HT1080 (cell line): Measurements from ENCODE around the gene NDUFAB1. TPM values are rescaled to one million over a fixed set of nuclear protein-coding genes. Genes with fewer than 3 reads are reported as not detected.
"Not testable (repeated sequence)": the region's sequence is repeated elsewhere in the genome, so short reads cannot be mapped to it uniquely, and the experiment has no call there.

Source experiments
- DNase-seq: peaks from one replicate; pipeline ENCODE4 v3.0.0-alpha.2; 2015; ENCODE audit warnings: low read depth
- total RNA-seq: library from RNA; depleted of rRNA; stranded (reverse); fragments of >200 nt; shearing (Covaris generic); gene quantifications from 2 replicates; pipeline ENCODE4 v1.2.3, GENCODE V29; 2014

NDUFAB1 gene
- total RNA-seq, 1 experiment from 2014 or later, result 340 TPM

DNA sequence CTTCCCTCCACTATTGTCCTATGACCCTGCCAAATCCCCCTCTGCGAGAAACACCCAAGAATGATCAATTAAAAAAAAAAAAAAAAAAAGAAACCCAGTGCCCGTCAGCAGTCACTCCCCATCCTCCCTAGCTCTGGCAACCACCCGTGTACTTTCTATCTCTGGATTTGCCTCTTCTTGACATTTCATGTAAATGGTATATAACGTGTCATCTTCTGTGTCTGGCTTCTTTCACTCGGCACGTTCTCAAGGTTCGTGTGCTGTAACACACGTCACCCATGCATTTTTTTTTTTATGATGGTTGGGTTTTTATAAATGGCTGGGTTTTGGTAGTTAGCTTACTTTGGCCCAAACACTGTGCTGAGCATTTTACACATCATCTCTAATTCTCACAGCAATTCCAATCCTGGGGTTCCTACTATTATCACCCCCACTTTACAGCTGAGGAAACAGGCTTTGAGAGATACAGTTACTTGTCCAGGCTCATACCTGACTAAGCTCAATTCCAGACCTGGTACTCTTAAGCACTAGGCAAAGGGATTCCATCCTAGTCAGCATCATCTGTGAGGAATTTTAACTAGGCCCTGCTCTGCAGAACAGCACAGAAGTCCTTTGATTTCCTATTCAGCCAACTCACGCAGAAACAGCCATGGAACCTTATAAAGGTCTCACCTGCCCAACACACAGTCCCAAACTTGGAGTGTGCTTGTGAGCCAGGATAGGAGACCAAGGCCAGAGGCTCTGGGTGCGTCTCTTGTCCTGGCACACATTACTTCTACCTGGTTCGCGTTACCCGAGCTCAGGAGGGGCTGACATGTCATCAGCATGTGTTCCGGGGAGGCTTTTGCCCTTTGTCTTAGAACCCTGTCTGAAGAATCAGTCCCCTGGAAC, 11.7 kb downstream of the NDUFAB1 start:
- DNase-seq, result no peak

- DNase-seq, result not testable (repeated sequence)
Observed at GRCh38 chr16:23583271-23583670, 12.8 kb downstream of the NDUFAB1 start.

GRCh38 chr16:23581764-23582163, 14.4 kb downstream of the NDUFAB1 start:
- DNase-seq, result no peak

GRCh38 chr16:23580391-23580790, 15.7 kb downstream of the NDUFAB1 start:
- DNase-seq, result no peak

- no peak for DNase-seq
Observed at GRCh38 chr16:23579371-23579770, 16.7 kb downstream of the NDUFAB1 start.

DNA sequence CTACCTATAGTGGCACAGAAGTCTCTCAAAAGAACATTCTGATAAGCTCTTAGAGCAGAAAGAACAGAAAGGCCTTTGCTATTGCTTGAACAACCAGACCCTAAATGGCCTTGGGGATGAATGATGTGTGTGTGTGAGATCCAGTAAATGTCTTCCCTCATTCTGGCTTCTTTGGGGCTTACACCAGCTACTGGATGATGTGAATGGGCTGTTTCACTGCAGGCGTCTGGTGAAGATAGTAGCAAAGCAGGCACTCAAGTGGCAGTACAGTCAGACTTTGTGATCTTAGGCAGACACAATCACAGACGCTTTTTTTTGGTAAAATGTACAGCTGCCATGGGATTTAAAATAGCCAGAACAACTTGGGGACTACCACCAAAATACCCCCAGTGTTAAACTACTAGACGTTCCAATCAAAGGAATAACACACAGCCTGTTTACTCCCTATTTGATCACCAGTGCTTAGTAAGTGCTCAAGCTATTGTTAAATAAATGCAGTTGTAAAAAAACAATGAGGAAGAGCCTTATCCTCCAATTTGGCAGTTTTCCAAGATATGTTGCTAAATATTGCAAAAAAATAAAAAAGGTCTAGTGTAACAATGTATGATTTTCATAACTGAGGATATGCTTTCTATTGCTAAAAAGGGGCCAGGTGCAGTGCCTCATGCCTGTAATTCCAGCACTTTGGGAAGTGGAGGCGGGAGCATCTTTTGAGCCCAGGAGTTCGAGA, 17.9 kb downstream of the NDUFAB1 start:
- DNase-seq, result no peak

DNA sequence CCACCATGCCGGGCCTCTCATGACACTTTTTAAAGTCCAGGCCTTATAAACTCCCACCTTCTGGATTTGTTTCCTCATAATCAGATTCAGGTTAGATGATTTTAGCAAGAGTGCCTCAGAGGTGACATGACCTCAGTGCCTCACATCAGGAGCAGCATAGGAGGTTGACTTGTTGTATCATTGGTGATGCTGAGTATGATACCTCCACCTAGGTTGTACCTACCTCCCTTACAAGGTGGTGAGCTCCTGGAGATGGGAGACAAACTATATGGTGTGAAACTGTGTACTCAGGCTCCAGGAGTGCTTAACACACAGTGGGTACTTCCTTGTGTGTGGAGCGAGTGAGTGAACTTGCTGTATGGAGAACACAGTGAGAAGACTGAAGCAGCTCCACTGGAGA, 18.6 kb downstream of the NDUFAB1 start:
- no peak for DNase-seq

DNA sequence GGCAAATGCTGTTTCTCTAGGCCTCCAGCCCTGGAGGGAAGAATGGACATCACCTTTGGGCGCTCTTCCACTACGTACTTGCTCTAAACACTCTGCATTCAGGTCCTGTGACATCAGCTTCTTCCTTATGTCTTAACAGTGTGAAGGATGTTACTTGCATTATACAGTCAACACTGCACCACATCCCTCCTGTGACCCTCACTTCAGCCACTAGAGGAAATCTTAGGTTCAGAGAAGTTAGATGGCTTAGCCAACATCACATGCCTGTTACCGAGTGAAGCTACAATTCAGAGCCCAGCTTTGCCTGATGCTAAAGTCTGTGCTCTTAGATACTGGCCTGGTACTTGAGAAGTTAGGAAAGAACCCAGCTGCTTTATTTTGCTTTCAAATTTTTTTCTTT, 20.3 kb downstream of the NDUFAB1 start:
- DNase-seq, result no peak

DNA sequence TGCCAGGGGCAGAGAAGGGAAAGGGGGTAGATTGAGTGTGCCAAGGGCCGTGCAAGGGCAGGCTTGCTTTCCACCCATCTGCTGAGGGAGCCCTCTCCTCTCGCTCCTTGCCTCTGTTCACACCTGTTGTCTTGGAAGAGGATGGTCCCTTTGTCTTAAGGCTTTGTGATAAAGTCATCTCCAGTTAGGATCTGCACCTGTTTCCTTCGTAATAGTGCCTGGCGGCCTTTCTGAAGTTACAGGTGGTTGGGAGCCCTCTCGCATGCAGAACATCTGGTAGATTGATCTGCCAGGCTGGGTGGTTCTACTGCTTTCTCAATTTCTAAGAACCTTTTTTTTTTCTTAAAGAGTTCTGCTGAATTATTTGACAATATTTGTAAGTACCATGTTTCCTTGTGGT, 22.3 kb downstream of the NDUFAB1 start:
- DNase-seq, result no peak

GRCh38 chr16:23572394-23572793, 23.7 kb downstream of the NDUFAB1 start:
- DNase-seq, result no peak

GRCh38 chr16:23571895-23572294, 24.2 kb downstream of the NDUFAB1 start:
- DNase-seq, result no peak

- no peak for DNase-seq
Observed at GRCh38 chr16:23570992-23571632, 25.0 kb downstream of the NDUFAB1 start.

DNA sequence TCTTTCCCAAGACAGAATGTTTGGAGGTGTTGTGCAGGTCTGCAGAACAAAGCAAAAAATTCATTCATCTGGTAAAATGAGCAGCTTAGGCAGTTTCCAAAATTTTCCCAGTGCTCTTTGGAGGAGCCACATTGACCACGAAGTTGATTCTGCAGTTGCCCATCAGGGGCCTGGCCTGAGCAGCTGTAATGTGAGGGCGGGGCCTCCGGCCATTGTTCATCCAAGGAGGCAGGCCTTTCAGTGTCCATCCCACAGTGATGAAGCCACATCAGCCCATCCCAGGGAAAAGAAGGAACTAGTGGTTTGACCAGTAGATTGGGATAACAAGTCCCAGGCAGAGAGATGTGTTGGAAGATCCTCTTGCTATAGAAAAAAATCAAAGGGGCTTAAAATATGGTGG, 28.5 kb downstream of the NDUFAB1 start:
- no peak for DNase-seq

DNA sequence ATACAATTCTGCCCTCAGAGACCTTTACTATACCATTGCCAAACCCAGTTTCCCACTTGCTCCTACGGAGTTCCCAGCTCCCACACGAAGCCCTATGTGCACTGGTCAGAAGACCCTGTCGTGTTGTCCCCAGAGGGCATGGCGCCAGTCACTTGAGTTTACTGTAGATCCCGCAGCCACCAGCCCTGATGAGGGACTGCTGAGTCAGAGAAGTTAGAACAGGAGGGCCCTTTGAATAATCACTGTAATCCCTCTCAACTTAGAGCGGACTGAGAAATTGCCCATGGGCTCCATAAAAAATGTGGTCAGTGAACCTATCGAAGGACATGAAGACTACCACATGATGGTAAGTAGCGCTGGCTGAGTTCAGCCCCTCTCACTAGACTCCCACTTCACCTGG, 29.4 kb downstream of the NDUFAB1 start:
- no peak for DNase-seq

- DNase-seq, result no peak
Observed at GRCh38 chr16:23564575-23565363, 31.3 kb downstream of the NDUFAB1 start.

GRCh38 chr16:23563186-23563585, 32.9 kb downstream of the NDUFAB1 start:
- no peak for DNase-seq

DNA sequence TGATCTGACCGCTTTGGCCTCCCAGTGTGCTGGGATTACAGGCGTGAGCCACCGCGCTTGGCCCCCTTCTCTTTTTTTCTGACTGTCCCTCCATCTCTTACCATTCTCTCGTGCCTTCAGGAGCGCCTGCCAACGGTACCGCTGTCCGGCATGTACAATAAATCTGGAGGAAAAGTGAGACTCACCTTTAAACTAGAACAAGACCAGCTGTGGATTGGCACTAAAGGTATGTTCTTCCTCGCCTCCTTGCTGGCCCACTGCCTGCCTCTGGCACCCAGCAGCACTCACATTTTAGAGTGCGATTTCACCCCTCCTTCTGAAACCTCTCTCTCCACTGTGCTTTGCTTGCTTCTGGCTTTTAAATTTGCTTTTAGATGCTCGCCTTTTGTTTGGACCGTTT, 33.6 kb downstream of the NDUFAB1 start:
- no peak for DNase-seq

GRCh38 chr16:23561586-23561985, 34.5 kb downstream of the NDUFAB1 start:
- no peak for DNase-seq

DNA sequence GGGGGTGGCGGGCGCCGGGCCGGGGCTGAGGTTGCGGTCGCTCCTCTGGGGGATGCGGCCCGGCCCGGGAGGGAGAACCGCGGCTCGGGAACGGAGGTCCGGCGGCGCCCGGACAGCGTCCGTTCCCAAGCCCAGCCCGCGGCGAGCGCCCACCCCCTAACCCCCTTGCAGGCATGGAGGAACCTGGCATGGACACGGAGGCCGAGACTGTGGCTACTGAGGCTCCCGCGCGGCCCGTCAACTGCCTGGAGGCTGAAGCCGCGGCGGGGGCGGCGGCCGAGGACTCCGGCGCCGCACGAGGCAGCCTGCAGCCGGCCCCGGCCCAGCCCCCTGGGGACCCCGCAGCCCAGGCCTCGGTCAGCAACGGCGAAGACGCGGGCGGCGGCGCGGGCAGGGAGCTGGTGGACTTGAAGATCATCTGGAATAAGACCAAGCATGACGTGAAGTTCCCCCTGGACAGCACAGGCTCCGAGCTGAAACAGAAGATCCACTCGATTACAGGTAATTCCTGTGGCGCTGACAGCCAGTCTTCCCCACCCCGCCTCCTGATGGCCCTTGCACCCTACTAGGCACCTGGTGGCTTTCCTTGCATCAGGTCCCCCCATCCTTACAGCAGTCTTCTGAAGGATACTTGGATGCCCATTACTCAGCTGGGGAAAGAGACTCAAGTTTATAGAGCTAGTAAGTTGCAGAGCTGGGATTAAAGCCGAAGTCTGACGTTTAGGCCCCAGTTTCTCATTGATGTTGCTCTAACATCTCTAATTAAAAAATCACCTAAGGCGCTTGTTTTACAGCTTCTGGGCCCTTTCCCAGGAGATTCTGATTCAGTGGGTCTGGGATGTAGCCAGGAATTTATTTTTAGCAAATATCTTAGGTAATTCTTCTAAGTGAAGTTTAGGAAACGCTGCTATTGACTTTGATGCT, 38.1 kb downstream of the NDUFAB1 start:
- no peak for DNase-seq
